Measurements from ENCODE around the gene PRKCE. TPM values are rescaled to one million over a fixed set of nuclear protein-coding genes. Genes with fewer than 3 reads are reported as not detected.

Gene PRKCE
- total RNA-seq, 1 experiment from 2014 or later, result 12.1 TPM

DNA sequence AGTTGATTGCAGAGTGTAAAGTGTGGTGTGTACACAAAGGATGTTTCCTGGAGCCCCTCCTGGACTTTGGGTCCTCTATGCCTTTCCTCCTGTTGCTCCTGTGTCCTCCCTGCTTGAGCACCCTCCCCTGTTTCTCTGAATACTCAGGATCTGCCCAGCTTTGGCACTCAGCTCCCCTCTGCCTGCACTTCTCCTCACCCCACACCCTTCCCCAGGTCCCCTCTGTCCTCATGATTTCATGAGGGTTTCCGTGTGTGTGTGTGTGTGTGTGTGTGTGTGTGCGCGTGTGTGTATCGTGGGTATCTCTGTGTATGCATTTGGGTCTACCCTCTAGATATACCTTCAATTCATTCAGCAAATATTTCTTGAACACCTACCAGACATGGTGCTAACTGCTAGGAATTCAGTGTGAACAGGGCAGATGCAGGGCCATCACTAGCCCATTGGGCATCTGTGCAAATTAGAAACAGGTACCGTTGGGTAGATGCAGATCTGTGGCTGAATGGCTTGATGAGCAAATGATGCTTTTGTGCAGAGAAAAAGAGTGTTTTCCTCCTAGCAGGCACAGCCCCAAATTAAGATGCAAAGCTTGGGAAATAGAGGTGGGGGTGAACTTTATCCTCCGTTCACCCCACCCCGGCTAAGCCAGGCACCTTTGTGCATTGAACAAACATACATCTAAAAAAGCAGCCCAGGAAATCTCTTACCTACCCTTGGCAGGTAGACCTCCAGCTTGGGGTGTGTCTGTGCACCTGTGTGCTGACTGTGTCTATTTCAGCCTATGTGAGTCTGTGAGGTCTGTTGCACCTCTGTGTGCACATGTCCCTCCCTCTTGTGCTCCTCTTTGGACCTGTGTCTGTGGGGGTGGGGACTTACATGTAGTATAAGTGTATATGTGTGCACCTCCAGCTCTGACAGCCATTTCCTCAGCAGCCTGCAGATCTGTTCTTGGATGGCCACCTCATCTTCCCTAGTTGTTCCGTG, 585.7 kb downstream of the PRKCE start:
- no peak for DNase-seq (ENCODE audit: unreplicated experiment)
- Mint-ChIP-seq H3K27me3 (ENCODE audit: insufficient read depth, unreplicated experiment) (no peaks in the 10 kb centered on the region), H3K27ac (ENCODE audit: low read depth, unreplicated experiment) (no peak overlapping the region), H3K9me3 (ENCODE audit: unreplicated experiment) (no peaks in the 10 kb centered on the region), H3K4me3 (ENCODE audit: unreplicated experiment) (no peak overlapping the region), H3K4me1 (ENCODE audit: insufficient read depth, unreplicated experiment) (peaks cover 5% of the 10 kb centered on the region), H3K36me3 (ENCODE audit: insufficient read depth, unreplicated experiment) (no peaks in the 10 kb centered on the region)
- intact Hi-C loops (cut with micrococcal nuclease), result no loop called here
- ChIA-PET POLR2A (no interaction called here), CTCF (interaction anchor here (0.7 to 1.6 kb wide), 4 partner anchors 11 to 1179 kb away, joined by 3 read pairs; no protein-coding TSS in a partner anchor)
- BruUV-seq (replicated peaks), result no TSS peak
- no peak for TF ChIP-seq CTCF (IDR thresholded peaks at IDR 0.05; ENCODE audit: unreplicated experiment)

Other genes starting within 250 kb of the PRKCE start
- 17.3 and 18.2 TPM in 2 replicates for gene SRBD1, start 40.4 kb upstream of the PRKCE start, total RNA-seq (2022)

All from MCF 10A (cell line).